Testis (tissue), 2 donors: ENCODE data around the gene GOLM1.

ENCODE experiments used
- CTCF ChIP-seq, 3 experiments: fragments of 450-650 bp in 2 of 3; fragments of 200-600 bp in 1 of 3; sonication (generic) in 1 of 3; IDR thresholded peaks; one replicate each; pipeline ENCODE4 v1.5.1; 2016 to 2019; ENCODE audit warnings: antibody characterized with exemption in 3 of 3, mild to moderate bottlenecking in 2 of 3, moderate library complexity in 1 of 3
- POLR2A ChIP-seq: fragments of 450-650 bp; IDR thresholded peaks from one replicate; pipeline ENCODE4 v1.6.1; 2017; ENCODE audit warnings: antibody characterized with exemption, mild to moderate bottlenecking, moderate library complexity

DNA sequence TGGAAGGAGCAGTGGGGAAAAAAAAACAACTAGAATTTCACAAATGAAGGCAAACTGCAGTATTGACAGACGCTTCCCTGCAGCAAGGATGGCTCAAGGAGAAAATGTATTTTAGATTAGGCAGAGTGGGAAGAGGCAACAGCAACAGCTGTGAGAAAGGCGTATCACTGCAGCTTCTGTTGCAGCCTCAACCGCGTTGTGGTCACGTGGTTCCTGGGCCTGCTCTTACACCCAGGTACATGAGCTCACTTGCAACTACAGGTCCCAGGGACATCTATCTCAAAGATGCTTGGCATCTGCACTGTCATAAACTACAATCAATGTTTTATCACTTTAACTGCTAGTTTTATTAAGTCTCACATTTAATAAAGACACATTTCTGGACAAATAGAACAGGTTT is 36.0 kb upstream of the GOLM1 start:
- TF ChIP-seq CTCF (IDR thresholded peaks at IDR 0.05) (no peak), POLR2A (no peak)
